Aorta (tissue), 5 donors: Measurements from ENCODE around the gene CCDC134. TPM values are rescaled to one million over a fixed set of nuclear protein-coding genes. Genes with fewer than 3 reads are reported as not detected.

Experiments used
- ATAC-seq: fragments of 200-7000 bp; cut with Tn5 transposase; one replicate; pipeline ENCODE4 v1.9.1; 2022; ENCODE audit warnings: moderate library complexity; ENCODE audit not compliant: low FRiP score
- DNase-seq, 2 donors: peaks; one replicate each; pipeline ENCODE4 v3.0.0-alpha.2; 2020
- H3K27ac ChIP-seq, 2 donors: one replicate each; pipeline ENCODE4 v1.5.1; 2013; ENCODE audit warnings: low read length in 2 of 2, mild to moderate bottlenecking in 2 of 2, moderate library complexity in 2 of 2, control low read depth in 1 of 2, inconsistent platforms in 1 of 2, low read depth in 1 of 2
- H3K27me3 ChIP-seq, 2 donors: one replicate each; pipeline ENCODE4 v1.6.1; 2013; ENCODE audit warnings: control low read depth in 1 of 2, low read length in 1 of 2, mild to moderate bottlenecking in 1 of 2, moderate library complexity in 1 of 2; ENCODE audit not compliant: insufficient read depth in 2 of 2, control insufficient read depth in 1 of 2
- H3K36me3 ChIP-seq, 2 donors: one replicate each; pipeline ENCODE4 v1.6.1; 2013; ENCODE audit warnings: control low read depth in 1 of 2, low read length in 1 of 2, mild to moderate bottlenecking in 1 of 2; ENCODE audit not compliant: insufficient read depth in 2 of 2, control insufficient read depth in 1 of 2
- H3K4me1 ChIP-seq, 2 donors: one replicate each; pipeline ENCODE4 v1.6.1; 2013; ENCODE audit warnings: low read length in 2 of 2, control low read depth in 1 of 2, mild to moderate bottlenecking in 1 of 2, moderate library complexity in 1 of 2; ENCODE audit not compliant: insufficient read depth in 2 of 2, control insufficient read depth in 1 of 2
- H3K4me3 ChIP-seq, 2 donors: one replicate each; pipeline ENCODE4 v1.5.1; 2013; ENCODE audit warnings: low read length in 2 of 2, control low read depth in 1 of 2, mild to moderate bottlenecking in 1 of 2
- H3K9me3 ChIP-seq: one replicate; pipeline ENCODE4 v1.6.1; 2013; ENCODE audit warnings: mild to moderate bottlenecking, low read length; ENCODE audit not compliant: control insufficient read depth
- WGBS, 2 donors: extraction: QIAGEN DNeasy Blood & Tissue Kit; methylation state at CpG; one replicate each; pipeline ENCODE4 v1.1.7; 2013; 5-methylcytosine and 5-hydroxymethylcytosine counted together
- intact Hi-C, 2 donors: fragments of 100-400 bp; cut with DNase I; formaldehyde crosslinking; loops; one replicate each; pipeline versions ENCODE4 v1.14.2 to v1.15.0; 2022
- long read RNA-seq, 2 donors: library from polyadenylated mRNA; unstranded; transcript quantifications; one replicate each; pipeline ENCODE4 v2.0.0, GENCODE V29; 2020 to 2021
- polyA plus RNA-seq, 2 donors: library from polyadenylated mRNA; stranded (reverse); fragments of 200-250 nt; gene quantifications; one replicate each; pipeline ENCODE4 v1.2.3, GENCODE V29; 2013
- total RNA-seq, 2 donors: library from RNA; stranded (reverse); fragmentation: NEBNext Ultra II Directional; extraction: Animal tissue kit (Norgen Biotek cat#: 25700); gene quantifications; one replicate each; pipeline ENCODE4 v1.2.1, GENCODE V29; 2021
- donor health status: healthy with polysubstance abuse.
- donor health status: Bipolar disorder and iron deficiency.
- donor health status: DM: no; HTN: no; CAD: no.
- donor health status: DM: no; HTN: no; CAD: no.
- donor health status: DM: yes; HTN: yes; CAD: no.

The CCDC134 gene
- 1 to 10 TPM; 4.1 to 7.3 TPM for total RNA-seq
- 1 to 10 TPM in 1 of 2 donors, not detected in 1; 1.0 TPM for polyA plus RNA-seq
- long read RNA-seq, donor 1, partial matches to known transcripts: 0 of 3 reads
- long read RNA-seq, donor 1, other reads (novel, unspliced or antisense): 0 of 3 reads
- long read RNA-seq, donor 2, partial matches to known transcripts: 0 of 3 reads
- long read RNA-seq, donor 2, other reads (novel, unspliced or antisense): 3 of 3 reads

- H3K4me3 ChIP-seq: peak within 1 kb of the TSS; percentile 65 to 77
- WGBS, 2 donors: 0 to 1% methylated on average over 52 of the region's 52 CpGs
- no peaks in the 10 kb centered on the region for H3K36me3 ChIP-seq
- H3K27me3 ChIP-seq: no peaks in the 10 kb centered on the region
- ATAC-seq: peak; percentile 97
- peak within 1 kb of the TSS in 1 of 2 donors; percentile 4 for H3K27ac ChIP-seq
- peak; percentile 95 to 97 for DNase-seq
- H3K4me1 ChIP-seq: no peaks in the 10 kb centered on the region
- H3K9me3 ChIP-seq: no peaks in the 10 kb centered on the region
- intact Hi-C loops: loop anchor here in 1 of 2 donors (2.0 kb wide), 1 partner anchor 32 kb away; the partner anchor contains the start of gene SREBF2
Observed at GRCh38 chr22:41800348-41801146, at the start of gene CCDC134. TSS of gene CCDC134 (plus strand) at chr22:41800679. CDS start at chr22:41808891, 8,212 bp downstream.

- Histone ChIP-seq H3K4me1 (no peaks in the 10 kb centered on the region), H3K36me3 (no peaks in the 10 kb centered on the region), H3K9me3 (no peaks in the 10 kb centered on the region), H3K27me3 (peaks cover 0 to 1% of the 10 kb centered on the region in 2 donors), H3K27ac (no peak overlapping the region), H3K4me3 (no peak overlapping the region)
- no peak for ATAC-seq
- no peak for DNase-seq
- intact Hi-C loops: no loop called here
- WGBS, 2 donors: 57 to 62% methylated on average over 5 of the region's 5 CpGs
Observed at GRCh38 chr22:41752011-41752970, 48.2 kb upstream of the CCDC134 start.

DNA sequence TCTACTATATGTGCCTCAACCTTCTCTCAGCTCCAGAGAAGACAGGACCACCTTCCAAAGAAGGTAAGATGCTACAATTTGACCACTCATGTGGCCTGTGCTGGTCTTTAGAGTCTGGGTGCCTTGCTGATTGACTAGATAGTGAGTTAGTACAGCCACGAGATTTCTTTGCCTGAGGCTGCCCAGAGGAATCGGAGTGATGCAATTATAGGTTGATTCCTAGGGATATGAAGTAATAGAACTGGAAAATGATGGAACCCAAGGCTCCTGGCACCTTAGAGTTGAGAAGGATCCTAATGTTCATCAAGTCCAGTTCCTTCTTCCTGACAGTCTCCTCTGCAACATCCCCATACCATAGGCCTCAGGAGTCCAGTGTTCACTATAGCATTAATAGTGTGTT is 46.5 kb upstream of the CCDC134 start:
- Histone ChIP-seq H3K9me3 (no peaks in the 10 kb centered on the region), H3K4me3 (no peak overlapping the region), H3K36me3 (no peaks in the 10 kb centered on the region), H3K27me3 (peaks cover 0 to 1% of the 10 kb centered on the region in 2 donors), H3K27ac (no peak overlapping the region), H3K4me1 (no peaks in the 10 kb centered on the region)
- WGBS, 2 donors: 48% methylated on average over 2 of the region's 2 CpGs
- ATAC-seq (no peak), DNase-seq (no peak)
- intact Hi-C loops: no loop called here

- intact Hi-C loops: no loop called here
- Histone ChIP-seq H3K27ac (no peak overlapping the region), H3K27me3 (peaks cover 0 to 1% of the 10 kb centered on the region in 2 donors), H3K36me3 (no peaks in the 10 kb centered on the region), H3K9me3 (no peaks in the 10 kb centered on the region), H3K4me3 (no peak overlapping the region), H3K4me1 (no peaks in the 10 kb centered on the region)
- no peak for DNase-seq
- ATAC-seq: no peak
- 96 to 98% methylated on average over 5 of the region's 5 CpGs for WGBS, 2 donors
Observed at GRCh38 chr22:41757502-41757901, 43.0 kb upstream of the CCDC134 start.

- H3K27me3 ChIP-seq: peaks cover 0 to 1% of the 10 kb centered on the region in 2 donors
- WGBS, 2 donors: 78 to 81% methylated on average over 2 of the region's 2 CpGs
- H3K36me3 ChIP-seq: no peaks in the 10 kb centered on the region
- intact Hi-C loops: no loop called here
- no peaks in the 10 kb centered on the region for H3K4me1 ChIP-seq
- ATAC-seq (no peak), DNase-seq (no peak)
- H3K27ac ChIP-seq: no peak overlapping the region
- H3K4me3 ChIP-seq: no peak overlapping the region
- H3K9me3 ChIP-seq: no peaks in the 10 kb centered on the region
Observed at GRCh38 chr22:41758231-41758630, 42.2 kb upstream of the CCDC134 start.

DNA sequence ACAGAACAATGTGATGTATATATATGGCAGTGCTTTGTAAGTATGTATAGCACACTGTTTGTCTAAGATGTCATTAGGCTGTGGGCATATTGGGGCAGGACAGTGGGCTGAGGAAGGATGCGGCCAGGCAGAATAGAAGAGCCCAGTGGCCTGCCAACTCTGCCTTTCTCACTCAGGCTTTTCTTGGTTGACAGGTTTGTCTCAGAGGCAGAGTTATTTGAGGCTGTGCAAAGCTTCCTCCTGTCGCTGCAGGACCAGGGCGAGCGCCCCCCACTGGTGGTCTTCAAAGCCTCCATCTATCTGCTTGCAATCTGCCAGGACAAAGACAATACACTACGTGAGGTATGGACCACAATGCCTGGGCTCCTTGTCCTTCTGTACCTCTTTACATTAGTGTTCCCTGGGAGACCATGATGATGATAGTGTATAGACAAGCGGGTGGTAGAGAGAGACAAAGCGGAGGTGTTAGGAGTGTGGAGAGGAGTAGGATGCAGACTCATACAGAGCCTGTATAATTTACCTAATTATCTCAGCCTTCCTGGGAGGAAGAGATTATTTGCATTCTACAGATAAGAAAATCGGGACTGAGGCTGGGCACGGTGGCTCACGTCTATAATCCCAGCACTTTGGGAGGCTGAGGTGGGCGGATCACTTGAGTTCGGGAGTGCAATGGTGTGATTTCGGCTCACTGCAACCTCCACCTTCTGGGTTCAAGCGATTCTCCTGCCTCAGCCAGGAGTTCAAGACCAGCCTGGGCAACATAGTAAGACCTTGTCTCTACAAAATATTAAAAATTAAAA is 37.3 kb upstream of the CCDC134 start:
- Histone ChIP-seq H3K36me3 (no peaks in the 10 kb centered on the region), H3K27ac (no peak overlapping the region), H3K9me3 (no peaks in the 10 kb centered on the region), H3K27me3 (no peaks in the 10 kb centered on the region), H3K4me1 (no peaks in the 10 kb centered on the region), H3K4me3 (no peak overlapping the region)
- ATAC-seq (no peak), DNase-seq (no peak)
- WGBS, 2 donors: 59 to 61% methylated on average over 14 of the region's 14 CpGs
- intact Hi-C loops: no loop called here

DNA sequence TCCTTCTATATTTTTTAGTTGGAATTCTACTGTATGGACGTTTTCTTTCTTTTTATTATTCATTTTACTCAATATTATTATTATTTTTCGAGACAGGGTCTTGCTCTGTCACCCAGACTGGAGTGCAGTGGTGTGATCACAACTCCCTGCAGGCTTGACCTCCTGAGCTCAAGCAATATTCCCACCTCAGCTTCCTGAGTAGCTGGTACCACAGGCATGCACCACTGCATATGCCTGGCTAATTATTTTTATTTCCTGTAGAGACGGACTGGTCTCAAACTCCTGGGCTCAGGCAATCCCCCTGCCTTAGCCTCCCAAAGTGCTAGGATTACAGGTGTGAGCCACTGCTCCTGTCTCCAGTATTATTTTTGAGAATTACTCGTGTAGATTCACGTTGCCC is 34.0 kb upstream of the CCDC134 start:
- DNase-seq (no peak), ATAC-seq (no peak)
- intact Hi-C loops: no loop called here
- Histone ChIP-seq H3K4me1 (no peaks in the 10 kb centered on the region), H3K27me3 (no peaks in the 10 kb centered on the region), H3K9me3 (no peaks in the 10 kb centered on the region), H3K4me3 (no peak overlapping the region), H3K27ac (no peak overlapping the region), H3K36me3 (no peaks in the 10 kb centered on the region)
- WGBS, 2 donors: 53 to 61% methylated on average over 5 of the region's 5 CpGs

- WGBS, 2 donors: 48 to 49% methylated on average over 2 of the region's 2 CpGs
- intact Hi-C loops: no loop called here
- DNase-seq: no peak
Observed at GRCh38 chr22:41768430-41768829, 32.0 kb upstream of the CCDC134 start.

More at GRCh38 chr22:41768430-41768829, 32.0 kb upstream of the CCDC134 start:
- Histone ChIP-seq H3K27me3 (no peaks in the 10 kb centered on the region), H3K36me3 (no peaks in the 10 kb centered on the region), H3K4me1 (no peaks in the 10 kb centered on the region), H3K4me3 (no peak overlapping the region), H3K9me3 (no peaks in the 10 kb centered on the region), H3K27ac (no peak overlapping the region)
- no peak for ATAC-seq
